ES-I3 (cell line): ENCODE measurements around the gene TNPO1.
A peak's percentile ranks its signal among the peaks of the same experiment; 100 is the strongest.
"Not testable (repeated sequence)": the region's sequence is repeated elsewhere in the genome, so short reads cannot be mapped to it uniquely, and the experiment has no call there.

ENCODE experiments used
- H3K36me3 ChIP-seq: 2 replicates; pipeline ENCODE4 v1.6.1; 2013; ENCODE audit warnings: mild to moderate bottlenecking, low read length, control low read depth, moderate library complexity; ENCODE audit not compliant: insufficient read depth
- H3K4me1 ChIP-seq: 2 replicates; pipeline ENCODE4 v1.6.1; 2013; ENCODE audit warnings: mild to moderate bottlenecking, control low read depth, low read length; ENCODE audit not compliant: insufficient read depth
- H3K9ac ChIP-seq: 2 replicates; pipeline ENCODE4 v1.6.1; 2013; ENCODE audit warnings: low read depth, mild to moderate bottlenecking, low read length, moderate library complexity
- H3K9me3 ChIP-seq: 2 replicates; pipeline ENCODE4 v1.6.1; 2013; ENCODE audit warnings: mild to moderate bottlenecking, low read length, moderate library complexity; ENCODE audit not compliant: control insufficient read depth, insufficient read depth

TNPO1 gene

DNA sequence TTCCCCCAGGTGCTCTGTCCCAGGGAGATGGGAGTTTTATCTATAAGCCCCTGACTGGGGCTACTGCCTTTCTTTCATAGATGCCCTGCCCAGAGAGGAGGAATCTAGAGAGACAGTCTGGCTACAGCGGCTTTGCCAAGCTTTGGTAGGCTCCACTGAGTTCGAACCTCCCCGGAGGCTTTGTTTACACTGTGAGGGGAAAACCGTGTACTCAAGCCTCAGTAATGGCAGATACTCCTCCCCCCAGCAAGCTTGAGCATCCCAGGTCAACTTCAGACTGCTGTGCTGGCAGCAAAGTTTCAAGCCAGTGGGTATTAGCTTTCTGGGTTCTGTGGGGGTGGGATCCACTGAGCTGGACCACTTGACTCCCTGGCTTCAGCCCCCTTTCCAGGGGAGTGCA, 7.8 kb upstream of the TNPO1 start:
- not testable (repeated sequence) for H3K9ac ChIP-seq, H3K9me3 ChIP-seq, H3K4me1 ChIP-seq, H3K36me3 ChIP-seq

GRCh38 chr5:72811849-72812248, 4.6 kb upstream of the TNPO1 start:
- H3K9ac ChIP-seq: no peak overlapping the region
- no peaks in the 10 kb centered on the region for H3K9me3 ChIP-seq
- no peaks in the 10 kb centered on the region for H3K36me3 ChIP-seq
- no peaks in the 10 kb centered on the region; the same call in 1 of the 2 replicates for H3K4me1 ChIP-seq

GRCh38 chr5:72812488-72812887, 4.0 kb upstream of the TNPO1 start:
- H3K4me1 ChIP-seq: no peaks in the 10 kb centered on the region; the same call in 1 of the 2 replicates
- no peak overlapping the region for H3K9ac ChIP-seq
- H3K36me3 ChIP-seq: no peaks in the 10 kb centered on the region
- H3K9me3 ChIP-seq: no peaks in the 10 kb centered on the region

- Histone ChIP-seq H3K36me3 (no peaks in the 10 kb centered on the region), H3K9ac (no peak overlapping the region), H3K4me1 (peaks cover 6% of the 10 kb centered on the region; the same call in 1 of the 2 replicates)
Measured at GRCh38 chr5:72814104-72814503, 2.4 kb upstream of the TNPO1 start.

DNA sequence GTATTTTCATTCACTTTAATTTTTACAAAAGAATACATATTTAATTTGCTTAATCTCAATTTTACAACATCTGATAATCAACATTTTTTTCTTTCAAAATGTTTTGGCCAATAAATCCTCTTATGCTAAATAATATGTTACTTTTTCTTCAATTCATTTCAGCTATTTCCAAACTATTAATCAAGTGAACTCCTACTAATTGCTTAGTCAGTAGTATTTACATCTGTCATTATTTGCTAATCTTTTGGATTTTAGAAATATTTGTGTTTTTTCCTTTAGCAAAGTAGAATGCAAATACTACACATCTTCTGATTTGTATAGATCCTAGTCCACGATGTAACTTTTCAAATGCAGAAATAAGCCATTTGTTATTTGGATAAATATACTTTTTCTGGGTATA, 1.6 kb upstream of the TNPO1 start:
- H3K9ac ChIP-seq: no peak overlapping the region
- no peaks in the 10 kb centered on the region for H3K36me3 ChIP-seq
- no peaks in the 10 kb centered on the region for H3K9me3 ChIP-seq
- H3K4me1 ChIP-seq: peaks cover 9% of the 10 kb centered on the region; the same call in 1 of the 2 replicates

More at GRCh38 chr5:72814104-72814503, 2.4 kb upstream of the TNPO1 start:
- H3K9me3 ChIP-seq: no peaks in the 10 kb centered on the region

DNA sequence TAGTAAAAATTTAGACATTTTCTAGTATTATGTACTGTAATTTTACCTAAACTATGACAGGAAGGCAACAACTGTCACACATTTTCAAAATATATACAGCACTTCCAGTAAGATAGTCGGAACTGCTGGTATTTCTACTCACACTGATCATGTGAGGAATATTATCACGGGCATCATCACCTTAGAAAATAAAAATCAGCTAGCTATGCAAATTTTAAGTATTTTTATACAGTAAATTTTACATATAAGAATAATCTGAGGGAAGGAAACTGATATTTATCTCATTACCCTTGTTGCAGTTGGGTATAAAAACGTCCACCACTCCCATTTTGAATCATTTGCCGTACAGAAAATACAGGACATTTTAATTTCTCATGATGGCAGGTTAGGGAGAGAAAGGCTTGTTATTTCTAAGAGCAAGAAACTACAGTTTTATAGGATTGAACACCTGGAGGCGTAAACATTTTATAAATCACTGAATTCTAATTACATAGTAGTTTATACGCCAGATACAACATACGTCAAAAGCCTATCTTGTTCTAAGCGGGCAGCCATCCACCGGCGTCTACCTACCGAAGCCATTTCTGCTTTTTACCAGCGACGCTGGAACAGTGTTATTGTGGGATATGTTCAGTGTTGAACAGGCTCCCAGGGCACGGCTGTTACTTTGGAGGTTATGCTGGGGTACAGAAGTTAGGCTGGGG, 729 bp upstream of the TNPO1 start:
- Histone ChIP-seq H3K36me3 (no peaks in the 10 kb centered on the region), H3K4me1 (peaks cover 9% of the 10 kb centered on the region; the same call in 1 of the 2 replicates), H3K9ac (peak overlapping the region; percentile 98), H3K9me3 (no peaks in the 10 kb centered on the region)

DNA sequence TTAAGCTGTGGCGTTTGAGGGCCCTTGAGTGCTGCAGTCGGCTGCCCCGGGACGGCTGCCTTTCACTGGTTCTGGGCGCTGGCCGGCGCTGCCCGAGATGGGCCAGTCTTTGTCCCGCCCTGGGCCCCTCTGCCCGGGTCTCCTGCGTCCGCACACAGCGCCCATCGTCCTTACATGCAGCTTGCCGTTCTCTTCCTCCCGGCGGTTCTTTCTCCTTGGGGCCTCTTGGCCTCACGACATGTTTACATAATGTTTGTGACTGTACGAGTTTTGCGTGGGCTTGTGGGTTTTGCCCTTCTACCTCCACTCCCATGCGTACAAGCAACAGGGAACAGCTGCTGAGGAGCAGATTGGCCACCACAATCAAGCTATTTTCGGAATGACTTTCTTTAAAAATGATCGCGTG, 618 bp downstream of the TNPO1 start:
- Histone ChIP-seq H3K9me3 (no peaks in the 10 kb centered on the region), H3K4me1 (peaks cover 9% of the 10 kb centered on the region; the same call in 1 of the 2 replicates)

DNA sequence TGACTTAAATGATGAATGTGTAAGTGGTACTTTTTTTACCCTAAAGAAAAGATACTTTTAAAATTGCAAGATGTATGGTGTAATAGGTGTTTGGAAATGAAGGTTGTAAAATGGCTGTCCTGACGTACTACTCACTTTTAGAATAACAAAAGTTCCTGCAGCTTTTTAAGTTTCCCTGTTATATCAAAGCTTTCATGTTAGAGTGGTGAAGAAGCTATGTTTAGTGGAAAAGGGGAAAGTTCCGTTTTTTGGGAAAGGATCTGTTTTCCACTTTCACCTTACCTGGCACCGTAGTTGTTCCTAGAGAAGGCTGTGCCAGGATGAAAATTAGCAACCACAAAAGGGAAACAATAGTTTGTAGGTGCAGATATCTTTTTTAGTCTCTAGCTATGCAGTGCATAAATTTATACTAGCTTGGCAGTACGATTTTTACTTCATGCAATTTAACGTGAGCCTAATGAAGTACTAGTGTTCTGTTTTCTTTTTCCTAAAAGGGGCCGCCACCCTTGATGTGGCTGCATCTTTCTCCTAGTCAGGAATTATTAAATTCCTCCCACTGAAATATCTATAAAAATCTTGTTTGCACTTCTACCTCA, 1.3 kb downstream of the TNPO1 start:
- no peaks in the 10 kb centered on the region for H3K36me3 ChIP-seq
- no peaks in the 10 kb centered on the region for H3K9me3 ChIP-seq
- peaks cover 9% of the 10 kb centered on the region; the same call in 1 of the 2 replicates for H3K4me1 ChIP-seq
- peak overlapping the region; percentile 98 for H3K9ac ChIP-seq

More for the DNA sequence above, 618 bp downstream of the TNPO1 start:
- H3K36me3 ChIP-seq: no peaks in the 10 kb centered on the region
- H3K9ac ChIP-seq: peak overlapping the region; percentile 98

DNA sequence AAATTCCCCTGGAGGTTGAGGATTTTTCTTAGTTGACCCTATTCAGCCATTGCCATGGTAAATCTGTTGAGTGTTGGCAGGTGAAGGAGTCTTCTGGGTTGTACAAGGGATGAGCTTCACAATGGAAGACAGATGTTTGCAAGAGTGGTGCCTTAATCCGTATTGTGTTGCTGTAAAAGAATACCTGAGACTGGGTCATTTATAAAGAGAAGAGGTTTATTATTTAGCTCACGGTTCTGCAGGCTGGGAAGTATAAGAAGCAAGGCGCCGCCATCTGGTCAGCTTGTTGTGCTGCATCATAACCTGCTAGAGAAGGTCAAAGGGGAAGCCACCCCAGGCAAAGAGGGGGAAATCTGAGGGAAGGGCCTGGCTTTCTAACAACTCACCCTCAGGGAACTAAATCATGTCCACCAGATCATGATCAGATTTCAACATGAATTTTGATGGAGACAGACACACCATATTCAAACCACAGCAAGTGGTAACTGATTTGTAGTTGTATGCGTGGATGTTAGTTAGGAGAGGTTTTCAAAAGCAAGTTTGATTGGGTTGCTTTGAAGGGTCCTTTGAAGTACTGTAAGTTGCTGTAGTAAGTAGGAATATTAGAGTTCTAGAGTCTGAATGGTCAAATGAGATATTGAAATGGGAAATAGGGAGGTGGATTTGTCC, 2.5 kb downstream of the TNPO1 start:
- Histone ChIP-seq H3K9me3 (no peaks in the 10 kb centered on the region), H3K4me1 (peaks cover 9% of the 10 kb centered on the region; the same call in 1 of the 2 replicates), H3K36me3 (no peaks in the 10 kb centered on the region), H3K9ac (peak overlapping the region; percentile 29; the same call in 1 of the 2 replicates)

DNA sequence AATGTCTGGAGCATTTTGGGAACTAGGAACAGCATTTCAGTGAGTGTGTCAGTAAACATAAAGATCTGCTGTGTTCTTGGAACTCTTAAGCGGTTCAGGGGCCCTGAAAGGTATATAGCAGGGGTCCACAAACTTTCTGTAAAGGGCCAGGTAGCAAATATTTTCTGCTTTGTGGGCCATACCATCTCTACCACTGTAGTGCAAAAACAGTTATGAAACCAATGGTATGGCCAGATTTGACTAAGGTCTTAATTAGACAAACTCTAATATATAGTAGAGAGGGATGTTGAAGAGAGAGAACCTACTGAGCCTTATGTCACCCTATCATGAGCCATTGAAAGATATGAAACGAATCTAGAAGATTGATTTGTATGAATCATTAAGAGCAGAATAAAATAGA, 5.3 kb downstream of the TNPO1 start:
- peaks cover 9% of the 10 kb centered on the region; the same call in 1 of the 2 replicates for H3K4me1 ChIP-seq
- no peaks in the 10 kb centered on the region for H3K9me3 ChIP-seq
- no peaks in the 10 kb centered on the region for H3K36me3 ChIP-seq
- H3K9ac ChIP-seq: no peak overlapping the region

- no peaks in the 10 kb centered on the region for H3K9me3 ChIP-seq
- H3K4me1 ChIP-seq: peaks cover 9% of the 10 kb centered on the region; the same call in 1 of the 2 replicates
- H3K36me3 ChIP-seq: no peaks in the 10 kb centered on the region
- no peak overlapping the region for H3K9ac ChIP-seq
Measured at GRCh38 chr5:72822944-72823343, 6.5 kb downstream of the TNPO1 start.

GRCh38 chr5:72829707-72830106, 13.2 kb downstream of the TNPO1 start:
- H3K9me3 ChIP-seq: no peaks in the 10 kb centered on the region
- H3K4me1 ChIP-seq: peaks cover 6% of the 10 kb centered on the region; the same call in 1 of the 2 replicates
- no peaks in the 10 kb centered on the region for H3K36me3 ChIP-seq
- H3K9ac ChIP-seq: no peak overlapping the region

GRCh38 chr5:72830362-72830761, 13.9 kb downstream of the TNPO1 start:
- H3K9ac ChIP-seq: no peak overlapping the region
- peaks cover 6% of the 10 kb centered on the region; the same call in 1 of the 2 replicates for H3K4me1 ChIP-seq
- H3K36me3 ChIP-seq: no peaks in the 10 kb centered on the region
- no peaks in the 10 kb centered on the region for H3K9me3 ChIP-seq

GRCh38 chr5:72831685-72832084, 15.2 kb downstream of the TNPO1 start:
- Histone ChIP-seq H3K9ac (no peak overlapping the region), H3K4me1 (peaks cover 6% of the 10 kb centered on the region; the same call in 1 of the 2 replicates), H3K36me3 (no peaks in the 10 kb centered on the region), H3K9me3 (no peaks in the 10 kb centered on the region)
